B cell (primary cell): ENCODE results near the gene ADAMTSL4. TPM values are rescaled to one million over a fixed set of nuclear protein-coding genes. Genes with fewer than 3 reads are reported as not detected.

ENCODE experiments used
- ATAC-seq: fragments of 200-7000 bp; cut with Tn5 transposase; one replicate; pipeline ENCODE4 v1.10.0; 2021; ENCODE audit warnings: low read depth, mild to moderate bottlenecking, moderate number of reproducible peaks, moderate library complexity
- CTCF ChIA-PET: fragments of 350-600 bp; sonication (Branson Sonifier 250); formaldehyde crosslinking; loops from one replicate; lab custom pipeline; 2021; ENCODE audit warnings: antibody characterized with exemption, inconsistent platforms; lab: Charles Lee
- POLR2A ChIA-PET: fragments of 350-600 bp; sonication (Branson Sonifier 250); formaldehyde crosslinking; loops from one replicate; lab custom pipeline; 2021; ENCODE audit warnings: antibody characterized with exemption; lab: Charles Lee
- DNase-seq: peaks from one replicate; pipeline ENCODE4 v3.0.0; 2013
- H2AFZ ChIP-seq: 2 replicates; pipeline ENCODE4 v1.6.1; 2012; ENCODE audit warnings: mild to moderate bottlenecking, low read depth, low read length; ENCODE audit not compliant: insufficient read depth, poor library complexity, severe bottlenecking
- H3K27ac ChIP-seq, 2 donors: 1 replicate in 1 of 2; 2 replicates in 1 of 2; pipeline ENCODE4 v1.5.1; 2012 to 2013; ENCODE audit warnings: low read length in 2 of 2, mild to moderate bottlenecking in 2 of 2, moderate library complexity in 1 of 2
- H3K27me3 ChIP-seq, 4 experiments: fragments of 200-600 bp in 1 of 4; sonication (generic) in 1 of 4; replicated peaks in 1 of 4; 1 replicate in 2 of 4; 2 replicates in 2 of 4; pipeline versions ENCODE4 v1.6.1 to v1.7.0; 2013 to 2016; ENCODE audit warnings: low read length in 3 of 4, mild to moderate bottlenecking in 2 of 4, mixed read lengths in 1 of 4, moderate library complexity in 1 of 4; ENCODE audit not compliant: insufficient read depth in 4 of 4, control insufficient read depth in 3 of 4; ENCODE audit errors: control extremely low read depth in 1 of 4
- H3K36me3 ChIP-seq, 2 experiments: replicated peaks in 1 of 2; 1 replicate in 1 of 2; 2 replicates in 1 of 2; pipeline versions ENCODE4 v1.6.1 to v1.7.1; 2013; ENCODE audit warnings: low read length in 1 of 2; ENCODE audit not compliant: insufficient read depth in 2 of 2, control insufficient read depth in 1 of 2; ENCODE audit errors: control extremely low read depth in 1 of 2, extremely low read depth in 1 of 2
- H3K4me1 ChIP-seq, 2 donors: fragments of 200-600 bp in 1 of 2; sonication (generic) in 1 of 2; 1 replicate in 1 of 2; 2 replicates in 1 of 2; pipeline versions ENCODE4 v1.5.1 to v1.6.1; 2013 to 2017; ENCODE audit warnings: low read length in 2 of 2; ENCODE audit not compliant: control insufficient read depth in 2 of 2, insufficient read depth in 2 of 2
- H3K4me2 ChIP-seq: replicated peaks from 2 replicates; pipeline ENCODE3; 2012; ENCODE audit warnings: mild to moderate bottlenecking, low read depth, low read length; ENCODE audit not compliant: poor library complexity, severe bottlenecking
- H3K4me3 ChIP-seq, 5 experiments: fragments of 200-600 bp in 1 of 5; sonication (generic) in 1 of 5; 1 replicate in 3 of 5; 2 replicates in 2 of 5; pipeline versions ENCODE4 v1.5.1 to v1.7.0; 2011 to 2016; ENCODE audit warnings: low read length in 4 of 5, mild to moderate bottlenecking in 4 of 5, low read depth in 2 of 5, control low read depth in 1 of 5, moderate library complexity in 1 of 5; ENCODE audit not compliant: insufficient read depth in 1 of 5; ENCODE audit errors: control extremely low read depth in 1 of 5, extremely low read depth in 1 of 5
- H3K79me2 ChIP-seq: fragments of 200-600 bp; sonication (generic); one replicate; pipeline ENCODE4 v1.6.0; 2016; ENCODE audit warnings: low read length; ENCODE audit not compliant: control insufficient read depth, insufficient read depth
- H3K9ac ChIP-seq: fragments of 200-600 bp; sonication (generic); 2 replicates; pipeline ENCODE4 v1.6.1; 2017; ENCODE audit warnings: mild to moderate bottlenecking, low read length, moderate library complexity
- H3K9me3 ChIP-seq, 3 donors: one replicate each; pipeline versions ENCODE4 v1.6.1 to v1.7.1; 2013; ENCODE audit warnings: low read length in 2 of 3; ENCODE audit not compliant: control insufficient read depth in 2 of 3, insufficient read depth in 1 of 3; ENCODE audit errors: control extremely low read depth in 1 of 3
- H4K20me1 ChIP-seq: 2 replicates; pipeline ENCODE4 v1.6.0; 2012; ENCODE audit warnings: mild to moderate bottlenecking, low read length; ENCODE audit not compliant: insufficient read depth, control insufficient read depth, poor library complexity, severe bottlenecking
- H3K27ac Mint-ChIP-seq: one replicate; pipeline ENCODE4 v1.8.0; 2021; ENCODE audit warnings: mixed read lengths
- H3K27me3 Mint-ChIP-seq: one replicate; pipeline ENCODE4 v1.8.0; 2021; ENCODE audit warnings: mixed read lengths
- H3K4me1 Mint-ChIP-seq: one replicate; pipeline ENCODE4 v1.8.0; 2021; ENCODE audit warnings: mixed read lengths
- H3K4me3 Mint-ChIP-seq: one replicate; pipeline ENCODE4 v1.8.0; 2021; ENCODE audit warnings: mixed read lengths
- H3K9me3 Mint-ChIP-seq: one replicate; pipeline ENCODE4 v1.8.0; 2022; ENCODE audit warnings: mixed read lengths; ENCODE audit not compliant: insufficient read depth
- CTCF ChIP-seq: fragments of 200-600 bp; IDR thresholded peaks from one replicate; pipeline ENCODE4 v1.8.0; 2022; ENCODE audit warnings: antibody characterized with exemption, mild to moderate bottlenecking
- EZH2 ChIP-seq: IDR thresholded peaks from 2 replicates; pipeline ENCODE4 v1.6.1; 2012; ENCODE audit warnings: borderline replicate concordance, low read depth, mild to moderate bottlenecking, moderate library complexity, low read length; ENCODE audit not compliant: insufficient read depth, poor library complexity, severe bottlenecking
- WGBS: methylation state at CpG from one replicate; pipeline ENCODE4 v1.1.5; 2013; ENCODE audit warnings: missing lambda C conversion rate; ENCODE audit not compliant: insufficient coverage; 5-methylcytosine and 5-hydroxymethylcytosine counted together
- intact Hi-C: fragments of 100-400 bp; cut with micrococcal nuclease; formaldehyde crosslinking; loops from one replicate; pipeline ENCODE4 v1.10.0; 2022
- polyA plus RNA-seq: library from polyadenylated mRNA; depleted of rRNA; stranded (reverse); fragments of >200 nt; gene quantifications from 2 replicates; pipeline ENCODE4 v1.2.3, GENCODE V29; 2012
- total RNA-seq, 2 donors: library from RNA; stranded (reverse); fragments of 120-200 nt in 1 of 2; gene quantifications; 1 replicate in 1 of 2; 2 replicates in 1 of 2; pipeline versions ENCODE4 v1.2.3 to v1.2.4, GENCODE V29; 2013 to 2022

The ADAMTSL4 gene
- total and polyA plus RNA-seq, 2 donors (not counting 1 experiment from before 2014, with no cell fraction given): 0.70 TPM; not detected in 1

GRCh38 chr1:150559656-150560010 is 10.4 kb downstream of the ADAMTSL4 start:
- Histone ChIP-seq H2AFZ (peak overlapping the region; percentile 95), H3K4me2 (peak overlapping the region; percentile 90), H3K36me3 (no peaks in the 10 kb centered on the region), H4K20me1 (peaks cover 3% of the 10 kb centered on the region), H3K4me1 (peaks cover 32 to 45% of the 10 kb centered on the region in 2 donors), H3K27me3 (no peaks in the 10 kb centered on the region), H3K9me3 (no peaks in the 10 kb centered on the region), H3K4me3 (no peak overlapping the region), H3K79me2 (peaks cover 20% of the 10 kb centered on the region), H3K27ac (no peak overlapping the region), H3K9ac (no peak overlapping the region)
- H3K4me3 Mint-ChIP-seq: no peak overlapping the region
- no peaks in the 10 kb centered on the region for H3K27me3 Mint-ChIP-seq
- WGBS: 74% methylated on average over 6 of the region's 10 CpGs
- intact Hi-C loops: loop anchor here (1.0 to 5.0 kb wide), 4 partner anchors 95 to 448 kb away; partner anchors contain the start of genes ARNT, CTSS, MINDY1 and PRUNE1
- ATAC-seq: no peak
- DNase-seq: no peak
- no peaks in the 10 kb centered on the region for H3K9me3 Mint-ChIP-seq
- POLR2A ChIA-PET: interaction anchor here (0.5 to 10.3 kb wide), 3 partner anchors 16 to 65 kb away, joined by 3 to 371 read pairs (median 4); partner anchors contain the start of gene MCL1
- peaks cover 41% of the 10 kb centered on the region for H3K4me1 Mint-ChIP-seq
- CTCF ChIA-PET: interaction anchor here (0.7 to 14.8 kb wide), 21 partner anchors 9 to 436 kb away, joined by 3 to 661 read pairs (median 6); partner anchors contain the start of genes ADAMTSL4, ENSA, FALEC and GOLPH3L
- no peak overlapping the region for H3K27ac Mint-ChIP-seq
- TF ChIP-seq EZH2 (no peak), CTCF (no peak)

GRCh38 chr1:150560011-150560438 is 10.8 kb downstream of the ADAMTSL4 start:
- TF ChIP-seq EZH2: no peak
- peak; percentile 94 for TF ChIP-seq CTCF
- 13% methylated on average over 5 of the region's 9 CpGs for WGBS
- H3K4me3 Mint-ChIP-seq: peak overlapping the region; percentile 99
- H3K27me3 ChIP-seq: no peaks in the 10 kb centered on the region
- peak overlapping the region in 2 of 5 experiments; percentile 9 to 19 for H3K4me3 ChIP-seq
- no peaks in the 10 kb centered on the region for H3K9me3 Mint-ChIP-seq
- peaks cover 35 to 48% of the 10 kb centered on the region in 2 donors for H3K4me1 ChIP-seq
- H3K79me2 ChIP-seq: peaks cover 24% of the 10 kb centered on the region
- peaks cover 3% of the 10 kb centered on the region for H4K20me1 ChIP-seq
- H3K9ac ChIP-seq: peak overlapping the region; percentile 93
- POLR2A ChIA-PET: interaction anchor here (0.5 to 10.3 kb wide), 4 partner anchors 15 to 70 kb away, joined by 3 to 371 read pairs (median 20); partner anchors contain the start of genes ENSA and MCL1
- peak overlapping the region; percentile 90 for H3K4me2 ChIP-seq
- H2AFZ ChIP-seq: peak overlapping the region; percentile 95
- no peaks in the 10 kb centered on the region for H3K9me3 ChIP-seq
- peak overlapping the region; percentile 98 for H3K27ac Mint-ChIP-seq
- peaks cover 45% of the 10 kb centered on the region for H3K4me1 Mint-ChIP-seq
- H3K27me3 Mint-ChIP-seq: no peaks in the 10 kb centered on the region
- intact Hi-C loops: loop anchor here (1.0 to 5.0 kb wide), 4 partner anchors 96 to 447 kb away; partner anchors contain the start of genes ARNT, CTSS, MINDY1 and PRUNE1
- ATAC-seq (no peak), DNase-seq (peak; percentile 85)
- H3K27ac ChIP-seq: peak overlapping the region in 1 of 2 donors; percentile 99
- no peaks in the 10 kb centered on the region for H3K36me3 ChIP-seq
- CTCF ChIA-PET: interaction anchor here (0.6 to 14.8 kb wide), 32 partner anchors 9 to 436 kb away, joined by 3 to 661 read pairs (median 4); partner anchors contain the start of genes ADAMTSL4, ENSA, FALEC and GOLPH3L
